GM12801 (cell line): Measurements from ENCODE around the gene IL1RAPL1.

ENCODE experiments used
- CTCF ChIP-seq: IDR thresholded peaks from one replicate; pipeline ENCODE4 v1.5.1; 2011; ENCODE audit warnings: control low read depth; ENCODE audit not compliant: insufficient read length; ENCODE audit errors: extremely low read depth

Gene IL1RAPL1

GRCh38 chrX:28717864-28718263, 130.6 kb downstream of the IL1RAPL1 start:
- no peak for TF ChIP-seq CTCF

GRCh38 chrX:28718450-28718849, 131.2 kb downstream of the IL1RAPL1 start:
- no peak for TF ChIP-seq CTCF

- TF ChIP-seq CTCF: no peak
Measured at GRCh38 chrX:28719620-28720019, 132.4 kb downstream of the IL1RAPL1 start.

GRCh38 chrX:28752330-28752729, 165.1 kb downstream of the IL1RAPL1 start:
- TF ChIP-seq CTCF: no peak

GRCh38 chrX:28756175-28756574, 168.9 kb downstream of the IL1RAPL1 start:
- no peak for TF ChIP-seq CTCF

- TF ChIP-seq CTCF: no peak
Measured at GRCh38 chrX:28756647-28757046, 169.4 kb downstream of the IL1RAPL1 start.

- no peak for TF ChIP-seq CTCF
Measured at GRCh38 chrX:28757290-28757689, 170.0 kb downstream of the IL1RAPL1 start.

- no peak for TF ChIP-seq CTCF
Measured at GRCh38 chrX:28773807-28774206, 186.6 kb downstream of the IL1RAPL1 start.
